Measurements from ENCODE around the gene MALRD1.

DNA sequence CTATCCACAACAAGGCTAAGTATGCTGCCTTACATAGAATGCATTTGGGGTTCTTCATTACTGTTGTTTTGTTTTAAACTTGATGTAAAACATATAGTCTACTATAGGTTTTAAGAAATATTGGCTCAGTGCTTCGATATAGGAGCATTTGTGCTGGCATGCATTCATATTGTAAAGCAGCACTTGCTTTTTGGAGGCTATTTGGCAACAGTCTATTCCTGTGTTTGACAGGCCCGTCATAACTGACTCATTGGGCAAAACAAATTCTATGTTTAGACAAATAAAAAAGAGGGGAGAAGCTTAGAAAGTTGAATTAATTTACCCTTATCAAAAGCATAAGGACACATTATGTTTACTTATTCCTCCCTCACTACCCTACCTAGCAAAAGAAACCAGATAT lies 729.2 kb downstream of the MALRD1 start:
- TF ChIP-seq, protein P1, sequence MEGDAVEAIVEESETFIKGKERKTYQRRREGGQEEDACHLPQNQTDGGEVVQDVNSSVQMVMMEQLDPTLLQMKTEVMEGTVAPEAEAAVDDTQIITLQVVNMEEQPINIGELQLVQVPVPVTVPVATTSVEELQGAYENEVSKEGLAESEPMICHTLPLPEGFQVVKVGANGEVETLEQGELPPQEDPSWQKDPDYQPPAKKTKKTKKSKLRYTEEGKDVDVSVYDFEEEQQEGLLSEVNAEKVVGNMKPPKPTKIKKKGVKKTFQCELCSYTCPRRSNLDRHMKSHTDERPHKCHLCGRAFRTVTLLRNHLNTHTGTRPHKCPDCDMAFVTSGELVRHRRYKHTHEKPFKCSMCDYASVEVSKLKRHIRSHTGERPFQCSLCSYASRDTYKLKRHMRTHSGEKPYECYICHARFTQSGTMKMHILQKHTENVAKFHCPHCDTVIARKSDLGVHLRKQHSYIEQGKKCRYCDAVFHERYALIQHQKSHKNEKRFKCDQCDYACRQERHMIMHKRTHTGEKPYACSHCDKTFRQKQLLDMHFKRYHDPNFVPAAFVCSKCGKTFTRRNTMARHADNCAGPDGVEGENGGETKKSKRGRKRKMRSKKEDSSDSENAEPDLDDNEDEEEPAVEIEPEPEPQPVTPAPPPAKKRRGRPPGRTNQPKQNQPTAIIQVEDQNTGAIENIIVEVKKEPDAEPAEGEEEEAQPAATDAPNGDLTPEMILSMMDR (IDR thresholded peaks at IDR 0.05): no peak
- TF ChIP-seq POLR2A (IDR thresholded peaks at IDR 0.05): no peak

All from right lobe of liver (tissue), 4 donors.